SIG-M5 treated with dmso at 0.1 percent for 504 hours (cell line): ENCODE measurements around the gene CYB561D1.
A peak's percentile ranks its signal among the peaks of the same experiment; 100 is the strongest.

Experiments used
- DNase-seq: peaks from one replicate; lab custom pipeline; 2025; ENCODE audit not compliant: unreplicated experiment; lab: John Stamatoyannopoulos, UW

The CYB561D1 gene

GRCh38 chr1:109499661-109500536, 6.0 kb downstream of the CYB561D1 start:
- peak; percentile 62 for DNase-seq

GRCh38 chr1:109500941-109501381, 7.1 kb downstream of the CYB561D1 start:
- no peak for DNase-seq

- no peak for DNase-seq
These were observed 7.9 kb downstream of the CYB561D1 start for GRCh38 chr1:109501644-109502363.

GRCh38 chr1:109502364-109502851, 8.5 kb downstream of the CYB561D1 start:
- DNase-seq: no peak

- DNase-seq: no peak
These were observed 10.0 kb downstream of the CYB561D1 start for GRCh38 chr1:109503935-109504334.

GRCh38 chr1:109504974-109505373, 11.1 kb downstream of the CYB561D1 start:
- DNase-seq: no peak

GRCh38 chr1:109508001-109508872, 14.3 kb downstream of the CYB561D1 start:
- DNase-seq: no peak

- DNase-seq: no peak
These were observed 14.9 kb downstream of the CYB561D1 start for GRCh38 chr1:109508873-109509175.

GRCh38 chr1:109509176-109510134, 15.6 kb downstream of the CYB561D1 start, which contains the start of gene AMIGO1:
AMIGO1 (minus strand) TSS chr1:109509727; CDS start chr1:109508912, 815 bp downstream.
- peak; percentile 39 for DNase-seq

- DNase-seq: no peak
These were observed 19.3 kb downstream of the CYB561D1 start for GRCh38 chr1:109513110-109513710.

GRCh38 chr1:109514846-109515245, 21.0 kb downstream of the CYB561D1 start:
- DNase-seq: no peak

- DNase-seq: no peak
These were observed 23.0 kb downstream of the CYB561D1 start for GRCh38 chr1:109516872-109517271.

- no peak for DNase-seq
These were observed 23.4 kb downstream of the CYB561D1 start for GRCh38 chr1:109517337-109517736.

- no peak for DNase-seq
These were observed 27.4 kb downstream of the CYB561D1 start for GRCh38 chr1:109521002-109521951.

- no peak for DNase-seq
These were observed 28.1 kb downstream of the CYB561D1 start for GRCh38 chr1:109522026-109522425.

- no peak for DNase-seq
These were observed 29.8 kb downstream of the CYB561D1 start for GRCh38 chr1:109523706-109524105.

GRCh38 chr1:109527098-109527811, 33.4 kb downstream of the CYB561D1 start:
- DNase-seq: no peak
